Activated B cell treated with CpG ODN at 0.5 μM for 24 hours (primary cell): ENCODE data around the gene GPR137B. TPM values are rescaled to one million over a fixed set of nuclear protein-coding genes. Genes with fewer than 3 reads are reported as not detected.

Experiments used
- ATAC-seq: fragments of 200-7000 bp; cut with Tn5 transposase; one replicate; pipeline ENCODE4 v1.10.0; 2021; ENCODE audit warnings: low read depth, mild to moderate bottlenecking, moderate library complexity
- CTCF ChIA-PET: fragments of 350-600 bp; sonication (Branson Sonifier 250); formaldehyde crosslinking; loops from one replicate; lab custom pipeline; 2021; ENCODE audit warnings: antibody characterized with exemption; lab: Charles Lee
- POLR2A ChIA-PET: fragments of 350-600 bp; sonication (Branson Sonifier 250); formaldehyde crosslinking; loops from one replicate; lab custom pipeline; 2021; ENCODE audit warnings: antibody characterized with exemption; lab: Charles Lee
- DNase-seq: peaks from one replicate; pipeline ENCODE4 v3.0.0; 2022
- H3K27ac Mint-ChIP-seq: one replicate; pipeline ENCODE4 v1.8.0; 2020; ENCODE audit warnings: mixed read lengths
- H3K27me3 Mint-ChIP-seq: one replicate; pipeline ENCODE4 v1.8.0; 2021; ENCODE audit warnings: mixed read lengths
- H3K36me3 Mint-ChIP-seq: one replicate; pipeline ENCODE4 v1.8.0; 2021; ENCODE audit warnings: low read depth, mixed read lengths
- H3K4me1 Mint-ChIP-seq: one replicate; pipeline ENCODE4 v1.8.0; 2021; ENCODE audit warnings: mixed read lengths
- H3K4me3 Mint-ChIP-seq: one replicate; pipeline ENCODE4 v1.8.0; 2020; ENCODE audit warnings: mild to moderate bottlenecking, mixed read lengths
- H3K9me3 Mint-ChIP-seq: one replicate; pipeline ENCODE4 v1.8.0; 2020; ENCODE audit warnings: mixed read lengths
- CTCF ChIP-seq: fragments of 200-600 bp; IDR thresholded peaks from one replicate; pipeline ENCODE4 v1.8.0; 2022; ENCODE audit warnings: antibody characterized with exemption, mild to moderate bottlenecking
- intact Hi-C: fragments of 100-400 bp; cut with micrococcal nuclease; formaldehyde crosslinking; loops from one replicate; pipeline ENCODE4 v1.15.1; 2024
- total RNA-seq: library from RNA; stranded (reverse); gene quantifications from 2 replicates; pipeline ENCODE4 v1.2.3, GENCODE V29; 2022

Gene GPR137B
- total RNA-seq, 1 donor from 2014 or later = 11.8 TPM

- Mint-ChIP-seq H3K27ac (no peak overlapping the region), H3K4me3 (no peak overlapping the region), H3K27me3 (no peaks in the 10 kb centered on the region), H3K36me3 (peaks cover 36% of the 10 kb centered on the region), H3K9me3 (no peaks in the 10 kb centered on the region), H3K4me1 (no peaks in the 10 kb centered on the region)
- no peak for TF ChIP-seq CTCF
- ATAC-seq (no peak), DNase-seq (no peak)
- ChIA-PET POLR2A (no interaction called here), CTCF (no interaction called here)
- intact Hi-C loops = no loop called here
Observed at GRCh38 chr1:236213534-236213933, 71.2 kb downstream of the GPR137B start.

- CTCF ChIA-PET = no interaction called here
- no peak for ATAC-seq
- peaks cover 36% of the 10 kb centered on the region for H3K36me3 Mint-ChIP-seq
Observed at GRCh38 chr1:236214761-236215160, 72.4 kb downstream of the GPR137B start.

GRCh38 chr1:236220473-236220872 lies 78.1 kb downstream of the GPR137B start:
- intact Hi-C loops = no loop called here
- H3K27me3 Mint-ChIP-seq = no peaks in the 10 kb centered on the region
- no peak for TF ChIP-seq CTCF
- ChIA-PET CTCF (no interaction called here), POLR2A (no interaction called here)
- no peak overlapping the region for H3K27ac Mint-ChIP-seq
- peaks cover 53% of the 10 kb centered on the region for H3K36me3 Mint-ChIP-seq
- H3K4me3 Mint-ChIP-seq = no peak overlapping the region
- H3K4me1 Mint-ChIP-seq = no peaks in the 10 kb centered on the region
- DNase-seq = no peak
- H3K9me3 Mint-ChIP-seq = no peaks in the 10 kb centered on the region
- ATAC-seq = no peak

More at GRCh38 chr1:236214761-236215160, 72.4 kb downstream of the GPR137B start:
- no peak for DNase-seq
- intact Hi-C loops = loop anchor here (5.0 kb wide), 1 partner anchor 72 kb away; the partner anchor contains the start of gene GPR137B
- Mint-ChIP-seq H3K27me3 (no peaks in the 10 kb centered on the region), H3K27ac (no peak overlapping the region), H3K9me3 (no peaks in the 10 kb centered on the region), H3K4me3 (no peak overlapping the region), H3K4me1 (no peaks in the 10 kb centered on the region)
- POLR2A ChIA-PET = no interaction called here
- TF ChIP-seq CTCF = no peak

GRCh38 chr1:236222632-236223031 lies 80.3 kb downstream of the GPR137B start:
- ATAC-seq (no peak), DNase-seq (no peak)
- intact Hi-C loops = no loop called here
- no peak for TF ChIP-seq CTCF
- Mint-ChIP-seq H3K4me1 (no peaks in the 10 kb centered on the region), H3K27ac (no peak overlapping the region), H3K4me3 (no peak overlapping the region), H3K9me3 (no peaks in the 10 kb centered on the region), H3K27me3 (no peaks in the 10 kb centered on the region), H3K36me3 (peaks cover 55% of the 10 kb centered on the region)
- POLR2A ChIA-PET = interaction anchor here (0.6 kb wide), 1 partner anchor 63 kb away, joined by 3 read pairs; no protein-coding TSS in a partner anchor
- CTCF ChIA-PET = no interaction called here

GRCh38 chr1:236228411-236228810 lies 86.1 kb downstream of the GPR137B start:
- ATAC-seq (no peak), DNase-seq (no peak)
- H3K4me1 Mint-ChIP-seq = no peaks in the 10 kb centered on the region
- no peaks in the 10 kb centered on the region for H3K9me3 Mint-ChIP-seq
- intact Hi-C loops = no loop called here
- ChIA-PET POLR2A (no interaction called here), CTCF (interaction anchor here (0.6 kb wide), 1 partner anchor 21 kb away, joined by 3 read pairs; no protein-coding TSS in a partner anchor)
- H3K4me3 Mint-ChIP-seq = no peak overlapping the region
- H3K27ac Mint-ChIP-seq = no peak overlapping the region
- H3K27me3 Mint-ChIP-seq = no peaks in the 10 kb centered on the region
- TF ChIP-seq CTCF = no peak
- H3K36me3 Mint-ChIP-seq = peaks cover 51% of the 10 kb centered on the region
